ENCODE results near the gene SLC9A1.
A peak's percentile ranks its signal among the peaks of the same experiment; 100 is the strongest.

The SLC9A1 gene

GRCh38 chr1:27060891-27061290, 94.0 kb downstream of the SLC9A1 start:
- no peak for DNase-seq

- no peak for DNase-seq
These were observed 95.8 kb downstream of the SLC9A1 start for GRCh38 chr1:27058966-27059669.

- peak; percentile 46 for DNase-seq
These were observed 96.9 kb downstream of the SLC9A1 start for GRCh38 chr1:27057801-27058625.

- peak; percentile 73 for DNase-seq
These were observed 97.5 kb downstream of the SLC9A1 start for GRCh38 chr1:27057389-27057788.

GRCh38 chr1:27053977-27054753, 100.8 kb downstream of the SLC9A1 start:
- DNase-seq, result no peak

GRCh38 chr1:27052527-27052926, 102.4 kb downstream of the SLC9A1 start:
- no peak for DNase-seq

GRCh38 chr1:27049607-27050006, 105.3 kb downstream of the SLC9A1 start:
- no peak for DNase-seq

GRCh38 chr1:27049100-27049499, 105.8 kb downstream of the SLC9A1 start:
- DNase-seq, result no peak

All from COR-L47 (cell line).